Astrocyte (in vitro differentiated cells and primary cell): ENCODE data around the gene ISG15.

ENCODE experiments used
- EZH2 ChIP-seq: IDR thresholded peaks from 2 replicates; pipeline ENCODE4 v1.6.1; 2012; ENCODE audit warnings: mild to moderate bottlenecking, low read length, inconsistent platforms; ENCODE audit not compliant: insufficient read depth
- TF ChIP-seq, protein P1 (sequence below): IDR thresholded peaks from 2 replicates; pipeline ENCODE4 v1.5.1; 2011; ENCODE audit warnings: low read depth, mild to moderate bottlenecking, inconsistent platforms, low read length, moderate library complexity; ENCODE audit not compliant: insufficient read depth

DNA sequence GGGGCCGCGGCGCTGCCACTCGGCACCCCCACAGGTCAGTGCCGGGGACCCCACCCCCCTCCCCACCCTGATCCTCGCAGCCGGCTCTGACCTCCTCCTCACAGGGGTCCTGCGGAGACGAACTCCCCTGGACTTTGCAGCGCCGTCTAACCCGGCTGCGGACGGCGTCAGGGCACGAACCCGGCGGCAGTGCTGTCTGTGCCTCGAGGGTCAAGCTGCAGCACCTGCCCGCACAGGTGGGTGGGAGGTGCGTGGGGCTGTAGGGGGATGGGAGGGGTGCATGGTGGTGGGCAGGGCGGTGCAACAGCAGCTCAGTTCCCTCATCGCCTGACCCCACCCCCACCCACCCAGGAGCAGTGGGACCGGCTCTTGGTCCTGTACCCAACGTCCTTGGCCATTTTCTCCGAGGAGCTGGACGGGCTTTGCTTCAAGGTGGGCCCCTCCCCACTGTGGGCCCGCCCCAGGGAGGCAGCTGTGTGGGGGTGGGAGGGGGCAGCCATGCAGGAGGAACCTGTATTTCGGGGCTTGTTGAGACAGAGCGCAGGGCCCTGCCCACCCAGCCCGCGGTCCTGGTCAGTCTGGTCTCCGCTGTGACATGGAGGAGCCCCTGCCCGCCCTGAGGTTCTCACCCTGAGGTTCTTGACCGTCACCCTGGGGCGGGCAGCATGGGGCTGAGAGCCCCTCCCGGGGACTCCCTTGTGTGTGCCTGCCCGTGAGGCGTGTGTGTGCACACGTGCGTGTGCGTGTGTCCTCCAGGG is 42.1 kb upstream of the ISG15 start:
- TF ChIP-seq, protein P1, sequence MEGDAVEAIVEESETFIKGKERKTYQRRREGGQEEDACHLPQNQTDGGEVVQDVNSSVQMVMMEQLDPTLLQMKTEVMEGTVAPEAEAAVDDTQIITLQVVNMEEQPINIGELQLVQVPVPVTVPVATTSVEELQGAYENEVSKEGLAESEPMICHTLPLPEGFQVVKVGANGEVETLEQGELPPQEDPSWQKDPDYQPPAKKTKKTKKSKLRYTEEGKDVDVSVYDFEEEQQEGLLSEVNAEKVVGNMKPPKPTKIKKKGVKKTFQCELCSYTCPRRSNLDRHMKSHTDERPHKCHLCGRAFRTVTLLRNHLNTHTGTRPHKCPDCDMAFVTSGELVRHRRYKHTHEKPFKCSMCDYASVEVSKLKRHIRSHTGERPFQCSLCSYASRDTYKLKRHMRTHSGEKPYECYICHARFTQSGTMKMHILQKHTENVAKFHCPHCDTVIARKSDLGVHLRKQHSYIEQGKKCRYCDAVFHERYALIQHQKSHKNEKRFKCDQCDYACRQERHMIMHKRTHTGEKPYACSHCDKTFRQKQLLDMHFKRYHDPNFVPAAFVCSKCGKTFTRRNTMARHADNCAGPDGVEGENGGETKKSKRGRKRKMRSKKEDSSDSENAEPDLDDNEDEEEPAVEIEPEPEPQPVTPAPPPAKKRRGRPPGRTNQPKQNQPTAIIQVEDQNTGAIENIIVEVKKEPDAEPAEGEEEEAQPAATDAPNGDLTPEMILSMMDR = no peak
- no peak for TF ChIP-seq EZH2
